Measurements from ENCODE around the gene ETFA.
A peak's percentile ranks its signal among the peaks of the same experiment; 100 is the strongest.
"Not testable (repeated sequence)": the region's sequence is repeated elsewhere in the genome, so short reads cannot be mapped to it uniquely, and the experiment has no call there.

Gene ETFA

GRCh38 chr15:76312540-76313174, 1.4 kb upstream of the ETFA start:
- no peaks in the 10 kb centered on the region for H3K4me1 ChIP-seq (ENCODE audit: control insufficient read depth, low read depth, low read length)
- H3K27ac ChIP-seq (ENCODE audit: low read length), result no peak overlapping the region
- peaks cover 6% of the 10 kb centered on the region for H3K27me3 ChIP-seq (ENCODE audit: control insufficient read depth, insufficient read depth, low read length)
- no peak overlapping the region for H3K9ac ChIP-seq (ENCODE audit: low read length)
- H3K36me3 ChIP-seq (ENCODE audit: control insufficient read depth, low read depth, low read length), result no peaks in the 10 kb centered on the region
- H3K9me3 ChIP-seq (ENCODE audit: control insufficient read depth, low read depth, low read length), result no peaks in the 10 kb centered on the region
- no peak overlapping the region for H3K4me3 ChIP-seq (ENCODE audit: low read length)

- Histone ChIP-seq H3K4me3 (ENCODE audit: low read length) (peak overlapping the region; percentile 92), H3K27ac (ENCODE audit: low read length) (no peak overlapping the region), H3K9me3 (ENCODE audit: control insufficient read depth, low read depth, low read length) (no peaks in the 10 kb centered on the region), H3K4me1 (ENCODE audit: control insufficient read depth, low read depth, low read length) (no peaks in the 10 kb centered on the region), H3K9ac (ENCODE audit: low read length) (peak overlapping the region; percentile 90), H3K36me3 (ENCODE audit: control insufficient read depth, low read depth, low read length) (no peaks in the 10 kb centered on the region), H3K27me3 (ENCODE audit: control insufficient read depth, insufficient read depth, low read length) (peaks cover 6% of the 10 kb centered on the region)
These were observed 682 bp downstream of the ETFA start for GRCh38 chr15:76310475-76311099.

- Histone ChIP-seq H3K36me3 (ENCODE audit: control insufficient read depth, low read depth, low read length) (no peaks in the 10 kb centered on the region), H3K4me3 (ENCODE audit: low read length) (peak overlapping the region; percentile 92), H3K27ac (ENCODE audit: low read length) (no peak overlapping the region), H3K9ac (ENCODE audit: low read length) (peak overlapping the region; percentile 90), H3K9me3 (ENCODE audit: control insufficient read depth, low read depth, low read length) (no peaks in the 10 kb centered on the region), H3K27me3 (ENCODE audit: control insufficient read depth, insufficient read depth, low read length) (peaks cover 6% of the 10 kb centered on the region), H3K4me1 (ENCODE audit: control insufficient read depth, low read depth, low read length) (no peaks in the 10 kb centered on the region)
These were observed 1.5 kb downstream of the ETFA start for GRCh38 chr15:76309601-76310330.

GRCh38 chr15:76303909-76304308, 7.4 kb downstream of the ETFA start:
- no peaks in the 10 kb centered on the region for H3K4me1 ChIP-seq (ENCODE audit: control insufficient read depth, low read depth, low read length)
- no peak overlapping the region for H3K27ac ChIP-seq (ENCODE audit: low read length)
- H3K9ac ChIP-seq (ENCODE audit: low read length), result no peak overlapping the region
- H3K9me3 ChIP-seq (ENCODE audit: control insufficient read depth, low read depth, low read length), result no peaks in the 10 kb centered on the region
- H3K27me3 ChIP-seq (ENCODE audit: control insufficient read depth, insufficient read depth, low read length), result no peaks in the 10 kb centered on the region
- H3K4me3 ChIP-seq (ENCODE audit: low read length), result no peak overlapping the region
- H3K36me3 ChIP-seq (ENCODE audit: control insufficient read depth, low read depth, low read length), result no peaks in the 10 kb centered on the region

- Histone ChIP-seq H3K4me1 (ENCODE audit: control insufficient read depth, low read depth, low read length) (no peaks in the 10 kb centered on the region), H3K4me3 (ENCODE audit: low read length) (no peak overlapping the region), H3K36me3 (ENCODE audit: control insufficient read depth, low read depth, low read length) (no peaks in the 10 kb centered on the region), H3K27ac (ENCODE audit: low read length) (no peak overlapping the region), H3K9ac (ENCODE audit: low read length) (no peak overlapping the region), H3K9me3 (ENCODE audit: control insufficient read depth, low read depth, low read length) (no peaks in the 10 kb centered on the region), H3K27me3 (ENCODE audit: control insufficient read depth, insufficient read depth, low read length) (no peaks in the 10 kb centered on the region)
These were observed 11.5 kb downstream of the ETFA start for GRCh38 chr15:76299786-76300185.

- H3K36me3 ChIP-seq (ENCODE audit: control insufficient read depth, low read depth, low read length), result no peaks in the 10 kb centered on the region
- H3K27me3 ChIP-seq (ENCODE audit: control insufficient read depth, insufficient read depth, low read length), result no peaks in the 10 kb centered on the region
- no peak overlapping the region for H3K9ac ChIP-seq (ENCODE audit: low read length)
- H3K9me3 ChIP-seq (ENCODE audit: control insufficient read depth, low read depth, low read length), result no peaks in the 10 kb centered on the region
- no peaks in the 10 kb centered on the region for H3K4me1 ChIP-seq (ENCODE audit: control insufficient read depth, low read depth, low read length)
- H3K4me3 ChIP-seq (ENCODE audit: low read length), result no peak overlapping the region
- no peak overlapping the region for H3K27ac ChIP-seq (ENCODE audit: low read length)
These were observed 12.3 kb downstream of the ETFA start for GRCh38 chr15:76298986-76299385.

GRCh38 chr15:76297951-76298350, 13.3 kb downstream of the ETFA start:
- not testable (repeated sequence) for H3K4me3 ChIP-seq (ENCODE audit: low read length); H3K4me1 ChIP-seq (ENCODE audit: control insufficient read depth, low read depth, low read length); H3K27me3 ChIP-seq (ENCODE audit: control insufficient read depth, insufficient read depth, low read length); H3K27ac ChIP-seq (ENCODE audit: low read length); H3K9me3 ChIP-seq (ENCODE audit: control insufficient read depth, low read depth, low read length); H3K9ac ChIP-seq (ENCODE audit: low read length); H3K36me3 ChIP-seq (ENCODE audit: control insufficient read depth, low read depth, low read length)

GRCh38 chr15:76296849-76297248, 14.4 kb downstream of the ETFA start:
- no peaks in the 10 kb centered on the region for H3K9me3 ChIP-seq (ENCODE audit: control insufficient read depth, low read depth, low read length)
- no peaks in the 10 kb centered on the region for H3K36me3 ChIP-seq (ENCODE audit: control insufficient read depth, low read depth, low read length)
- no peaks in the 10 kb centered on the region for H3K4me1 ChIP-seq (ENCODE audit: control insufficient read depth, low read depth, low read length)
- no peaks in the 10 kb centered on the region for H3K27me3 ChIP-seq (ENCODE audit: control insufficient read depth, insufficient read depth, low read length)
- no peak overlapping the region for H3K9ac ChIP-seq (ENCODE audit: low read length)
- no peak overlapping the region for H3K4me3 ChIP-seq (ENCODE audit: low read length)
- no peak overlapping the region for H3K27ac ChIP-seq (ENCODE audit: low read length)

GRCh38 chr15:76294463-76294862, 16.8 kb downstream of the ETFA start:
- H3K36me3 ChIP-seq (ENCODE audit: control insufficient read depth, low read depth, low read length); H3K27me3 ChIP-seq (ENCODE audit: control insufficient read depth, insufficient read depth, low read length); H3K4me3 ChIP-seq (ENCODE audit: low read length); H3K9me3 ChIP-seq (ENCODE audit: control insufficient read depth, low read depth, low read length); H3K27ac ChIP-seq (ENCODE audit: low read length); H3K4me1 ChIP-seq (ENCODE audit: control insufficient read depth, low read depth, low read length); H3K9ac ChIP-seq (ENCODE audit: low read length): not testable (repeated sequence)

GRCh38 chr15:76293361-76293760, 17.9 kb downstream of the ETFA start:
- Histone ChIP-seq H3K27me3 (ENCODE audit: control insufficient read depth, insufficient read depth, low read length) (no peaks in the 10 kb centered on the region), H3K4me1 (ENCODE audit: control insufficient read depth, low read depth, low read length) (no peaks in the 10 kb centered on the region), H3K4me3 (ENCODE audit: low read length) (no peak overlapping the region), H3K36me3 (ENCODE audit: control insufficient read depth, low read depth, low read length) (no peaks in the 10 kb centered on the region), H3K9ac (ENCODE audit: low read length) (no peak overlapping the region), H3K9me3 (ENCODE audit: control insufficient read depth, low read depth, low read length) (no peaks in the 10 kb centered on the region), H3K27ac (ENCODE audit: low read length) (no peak overlapping the region)

GRCh38 chr15:76289582-76289981, 21.7 kb downstream of the ETFA start:
- peaks cover 17% of the 10 kb centered on the region for H3K36me3 ChIP-seq (ENCODE audit: control insufficient read depth, low read depth, low read length)
- H3K27me3 ChIP-seq (ENCODE audit: control insufficient read depth, insufficient read depth, low read length), result no peaks in the 10 kb centered on the region
- no peaks in the 10 kb centered on the region for H3K4me1 ChIP-seq (ENCODE audit: control insufficient read depth, low read depth, low read length)
- H3K4me3 ChIP-seq (ENCODE audit: low read length), result no peak overlapping the region
- H3K9ac ChIP-seq (ENCODE audit: low read length), result no peak overlapping the region
- H3K27ac ChIP-seq (ENCODE audit: low read length), result no peak overlapping the region
- no peaks in the 10 kb centered on the region for H3K9me3 ChIP-seq (ENCODE audit: control insufficient read depth, low read depth, low read length)

All from iPS-18a (cell line).